HG02943 (cell line): ENCODE measurements around the gene FBN2.
"Not testable (repeated sequence)": the region's sequence is repeated elsewhere in the genome, so short reads cannot be mapped to it uniquely, and the experiment has no call there.

Experiments used
- ATAC-seq: cut with Tn5 transposase; IDR thresholded peaks from one replicate; pipeline ENCODE4 v1.9.1; 2021; ENCODE audit warnings: mild to moderate bottlenecking, low read depth, moderate library complexity; ENCODE audit not compliant: unreplicated experiment

FBN2 gene

DNA sequence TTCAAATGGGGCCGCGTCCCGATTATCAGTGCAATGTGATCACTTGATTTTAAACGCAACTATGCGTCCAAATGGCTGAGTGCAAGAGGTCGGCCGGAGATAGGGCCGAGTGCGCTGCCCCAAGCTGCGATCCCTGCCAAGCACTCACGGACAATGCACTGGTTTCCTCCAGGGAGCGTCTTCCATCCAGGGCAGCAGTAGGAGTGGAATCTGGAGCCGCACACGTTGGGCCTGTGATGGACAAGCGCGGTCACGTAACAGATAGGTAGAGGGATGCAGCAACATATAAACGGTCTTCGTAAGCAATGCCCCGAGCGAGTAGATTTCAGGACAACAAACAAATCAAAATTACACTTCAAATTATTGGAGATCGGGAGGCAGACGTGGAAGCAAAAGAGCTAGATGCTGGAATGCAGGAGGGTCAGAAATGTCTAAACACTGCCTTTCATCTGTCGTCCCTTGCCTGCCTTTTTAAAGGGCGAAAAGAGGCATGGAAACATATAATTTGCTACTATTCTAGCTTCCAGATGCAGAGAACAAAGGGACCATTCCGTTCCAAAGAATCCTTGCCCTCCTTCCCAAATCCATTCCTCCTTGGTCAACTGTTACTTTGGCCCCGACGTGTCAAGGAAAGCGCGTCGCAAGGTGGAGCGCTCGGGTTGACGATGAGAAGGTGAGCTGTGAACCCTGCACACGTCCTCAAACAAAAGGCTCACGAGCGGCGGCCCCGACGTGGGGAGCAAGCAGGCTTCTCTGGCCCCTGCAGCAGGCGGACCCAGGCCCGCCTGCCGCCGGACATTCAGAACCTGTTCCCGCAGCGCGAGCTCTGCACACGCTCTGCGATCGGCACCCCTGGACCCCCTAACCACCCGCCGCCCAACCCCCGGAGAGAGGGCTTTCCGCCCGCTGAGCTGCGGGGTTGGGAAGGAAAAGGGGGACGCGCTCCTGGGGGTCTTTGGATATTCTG is 1.5 kb downstream of the FBN2 start:
- no peak for ATAC-seq

DNA sequence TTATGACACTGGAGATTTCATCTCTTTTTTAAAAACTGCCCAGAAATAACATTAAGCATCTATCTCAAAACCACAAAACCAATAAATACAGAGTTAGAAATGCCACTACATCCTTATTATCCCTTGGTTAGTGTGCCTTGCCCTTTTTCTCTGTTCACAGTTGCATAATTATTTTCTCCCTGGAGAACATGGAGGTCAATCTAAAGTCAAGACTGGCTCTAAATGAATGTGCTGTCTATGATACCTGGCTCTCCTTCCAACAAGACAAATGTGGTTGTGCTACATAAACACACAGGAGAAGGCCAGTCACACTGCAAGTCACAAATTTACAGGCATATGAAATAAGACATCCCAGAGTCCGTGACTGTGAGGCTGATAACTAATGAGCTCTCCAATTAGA is 2.8 kb downstream of the FBN2 start:
- no peak for ATAC-seq

DNA sequence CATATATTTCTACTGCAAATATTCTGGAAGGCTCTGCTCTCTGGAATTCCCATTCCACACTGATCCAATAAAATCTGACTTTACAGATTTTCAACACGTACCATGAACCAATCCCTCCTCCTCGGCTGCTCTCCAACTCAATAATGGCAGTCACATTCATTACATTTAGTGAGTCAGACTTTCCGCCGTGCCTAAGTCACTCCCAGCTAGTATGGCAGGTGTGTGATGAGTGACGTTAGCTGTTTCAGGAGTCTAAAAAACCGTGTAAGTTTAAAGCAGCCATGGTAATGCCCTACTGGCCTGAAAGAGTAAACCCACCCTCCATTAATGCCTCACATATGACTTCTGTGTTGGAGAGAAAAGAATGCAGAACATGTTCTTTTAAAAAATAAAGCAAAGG is 3.3 kb downstream of the FBN2 start:
- ATAC-seq: no peak

DNA sequence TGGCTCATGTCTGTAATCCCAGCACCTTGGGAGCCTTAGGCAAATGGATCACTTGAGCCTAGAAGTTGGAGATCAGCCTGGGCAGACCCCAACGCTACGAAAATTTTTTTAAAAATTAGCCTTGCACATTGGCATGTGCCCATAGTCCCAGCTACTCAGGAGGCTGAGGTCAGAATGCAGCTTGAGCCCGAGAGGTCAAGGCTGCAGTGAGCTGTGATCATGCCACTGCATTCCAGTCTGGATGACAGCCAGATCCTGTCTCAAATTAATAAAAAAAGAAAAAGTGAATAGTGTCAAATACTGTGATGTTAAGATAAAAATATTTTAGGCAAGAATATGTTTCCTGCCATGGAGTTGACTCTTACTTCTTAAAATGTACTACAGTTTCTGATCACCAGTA is 5.3 kb downstream of the FBN2 start:
- no peak for ATAC-seq

DNA sequence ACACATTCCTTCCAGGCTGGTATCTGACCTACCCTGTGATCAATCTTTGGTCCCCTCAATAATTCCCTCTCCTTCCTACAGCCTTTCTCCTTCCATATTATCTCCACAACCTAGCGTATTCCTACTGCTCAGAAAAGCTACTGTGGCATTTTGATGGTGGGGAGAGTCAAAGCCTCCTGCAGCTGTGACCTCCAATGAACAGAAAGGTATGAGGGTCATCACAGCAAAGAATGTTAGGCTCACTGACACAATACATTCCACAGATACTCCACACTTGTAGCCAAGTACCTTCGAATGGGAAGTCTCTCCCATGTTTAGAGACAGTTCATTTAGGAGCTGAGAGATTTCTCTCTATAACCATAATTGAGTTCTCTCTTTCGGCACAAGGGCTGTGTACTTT is 5.9 kb downstream of the FBN2 start:
- ATAC-seq: no peak

DNA sequence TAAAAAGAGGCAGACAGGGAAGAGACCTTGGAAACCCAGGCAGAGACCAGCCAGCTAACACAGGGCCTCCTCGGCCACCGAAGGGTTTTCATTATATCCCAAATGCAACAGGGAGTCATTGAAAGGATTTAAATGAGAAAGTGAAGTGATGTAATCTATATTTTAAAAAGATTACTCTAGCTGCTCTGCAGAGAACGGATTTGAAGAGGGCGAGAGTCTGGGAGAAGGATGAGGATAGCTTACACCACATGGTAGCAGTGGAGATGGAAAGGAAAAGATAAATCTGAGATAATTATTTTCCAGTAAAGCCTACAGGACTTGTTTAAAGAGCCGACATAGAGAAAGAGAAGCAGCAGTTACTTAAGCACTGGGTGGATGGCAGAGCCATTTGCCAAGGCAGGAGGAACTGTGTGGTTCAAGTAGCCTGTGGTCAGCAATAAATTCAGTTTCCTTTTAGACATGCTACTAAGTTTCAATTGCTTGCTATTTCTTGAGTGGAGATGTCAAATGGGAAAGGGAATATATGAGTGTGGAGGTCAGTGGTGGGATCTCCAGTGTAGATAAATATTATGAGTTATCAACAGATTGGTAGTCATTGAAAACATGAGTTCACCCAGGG is 9.3 kb downstream of the FBN2 start:
- ATAC-seq: no peak

DNA sequence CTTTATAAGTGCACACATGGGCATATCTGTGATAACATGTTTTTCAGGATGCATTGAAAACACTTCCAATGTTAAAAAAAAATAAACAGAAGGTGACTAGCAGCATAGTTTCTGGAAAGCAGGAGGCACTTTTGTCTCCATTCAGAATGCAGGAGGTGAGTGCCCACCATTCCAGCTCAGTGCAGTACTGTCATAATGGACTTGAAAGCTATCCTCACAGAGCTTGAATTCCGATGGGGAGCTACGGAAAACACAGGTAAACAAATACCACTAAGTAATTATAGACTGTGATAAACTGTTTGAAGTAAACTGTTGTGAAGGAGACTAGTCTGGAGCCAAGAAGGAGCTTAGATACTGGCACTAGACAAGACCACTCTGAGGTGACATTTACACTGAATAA is 9.9 kb downstream of the FBN2 start:
- ATAC-seq: no peak

DNA sequence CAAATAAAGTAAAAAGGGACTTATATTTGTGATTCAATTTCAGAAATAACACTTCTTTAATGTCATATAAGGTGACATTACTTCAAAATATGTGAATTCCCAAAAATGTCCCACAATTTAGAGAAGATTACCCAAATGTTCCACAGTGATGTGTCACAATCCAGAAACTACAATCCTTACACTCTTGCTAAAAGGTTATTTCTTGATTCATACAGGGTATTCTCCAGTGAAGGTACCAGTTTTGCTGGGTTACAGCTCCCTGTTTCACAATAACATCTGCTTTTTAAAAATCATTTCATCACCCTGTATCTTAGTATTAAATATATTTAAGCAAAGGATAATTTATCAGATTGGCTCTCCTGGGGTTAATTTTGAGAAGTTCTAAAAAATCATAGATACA is 11.0 kb downstream of the FBN2 start:
- ATAC-seq: no peak

DNA sequence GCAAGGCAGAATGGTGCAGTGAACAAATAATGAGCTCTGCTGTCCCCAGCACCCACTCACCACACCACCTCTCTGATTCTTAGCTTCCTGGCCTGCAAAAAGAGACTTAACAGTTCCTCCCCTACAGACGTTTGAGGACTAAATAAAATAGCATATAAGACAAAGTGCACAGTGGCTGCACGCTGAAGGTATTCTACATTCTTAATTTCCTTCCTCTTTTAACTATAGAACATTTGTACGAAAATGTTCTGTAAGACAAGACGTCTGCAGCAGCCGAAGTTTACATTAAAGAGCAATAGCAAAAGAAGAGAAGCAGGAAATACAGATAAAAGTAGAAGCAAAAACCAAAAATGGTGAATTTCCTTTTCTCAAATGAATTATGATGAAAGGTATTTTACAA is 15.7 kb downstream of the FBN2 start:
- no peak for ATAC-seq

DNA sequence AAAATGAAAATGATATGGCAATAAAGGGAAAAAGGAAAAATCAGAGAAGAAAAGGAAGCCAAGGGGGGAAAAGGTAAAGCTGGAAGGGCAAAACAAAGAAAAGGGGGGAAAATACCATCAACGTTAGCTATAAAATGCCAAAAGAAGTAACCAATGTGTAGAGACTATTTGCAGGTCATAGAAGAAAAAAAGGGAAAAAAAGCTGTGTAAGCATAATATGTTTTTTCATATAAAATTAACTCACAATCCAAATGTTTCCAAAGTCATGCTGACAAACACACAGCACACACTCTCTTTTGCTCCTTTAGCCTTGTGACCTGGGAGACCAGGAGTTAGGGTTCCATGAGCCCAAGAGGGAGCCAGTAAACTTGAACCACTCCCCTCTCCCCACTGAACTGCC is 18.2 kb downstream of the FBN2 start:
- no peak for ATAC-seq

DNA sequence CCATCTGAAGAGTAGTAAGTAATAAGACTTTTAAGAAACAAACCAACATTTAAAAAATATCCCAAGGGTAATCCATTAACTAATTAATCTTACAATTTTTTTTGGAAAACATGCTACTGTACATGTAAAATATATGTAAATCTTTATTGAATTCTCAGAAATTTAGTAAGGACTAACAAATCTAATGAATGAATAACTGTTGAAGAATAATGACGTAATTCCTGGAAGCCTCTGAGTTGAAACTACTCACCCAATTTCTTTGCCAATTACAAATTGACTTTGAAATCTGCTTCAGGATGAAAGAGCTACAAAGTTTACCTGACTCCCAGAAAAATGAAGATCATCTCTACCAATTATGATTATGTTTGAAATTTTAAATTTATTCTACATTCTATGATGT is 21.1 kb downstream of the FBN2 start:
- no peak for ATAC-seq

DNA sequence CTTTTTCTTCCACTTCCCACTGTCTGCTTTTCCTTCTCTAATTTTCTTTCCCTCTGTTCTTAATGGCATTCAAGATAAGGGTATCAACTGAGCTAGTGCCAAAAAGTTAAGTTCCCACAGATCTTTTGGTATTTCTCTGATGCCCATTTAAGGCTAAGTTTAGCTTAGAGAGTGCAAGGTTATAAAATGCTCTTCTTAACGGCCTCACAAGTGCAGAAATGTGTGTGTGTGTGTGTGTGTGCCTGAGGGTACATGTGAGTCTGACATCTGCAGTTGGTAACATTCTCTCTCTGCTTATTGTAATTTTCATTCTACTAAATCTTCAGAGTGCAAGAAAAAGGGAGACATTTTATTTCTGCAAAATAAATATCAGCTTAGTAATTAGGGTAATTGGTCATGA is 24.2 kb downstream of the FBN2 start:
- no peak for ATAC-seq

DNA sequence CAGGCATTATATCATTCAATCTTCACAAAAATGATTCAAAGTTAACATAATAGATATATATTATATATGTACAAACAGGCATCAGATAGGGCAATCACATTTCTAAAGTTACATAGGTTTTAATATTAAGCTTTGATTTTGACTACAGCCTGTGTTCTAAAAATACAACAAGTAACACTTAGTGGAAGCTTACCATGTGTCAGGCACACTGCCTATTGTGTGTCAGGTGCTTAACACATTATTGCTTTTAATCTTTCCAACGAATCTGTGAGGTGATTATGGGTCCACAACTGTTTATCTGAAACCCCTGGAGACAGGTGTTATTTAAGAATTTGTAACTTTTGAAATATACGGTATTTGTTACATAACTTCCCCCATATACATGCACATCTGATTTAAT is 25.2 kb downstream of the FBN2 start:
- no peak for ATAC-seq

DNA sequence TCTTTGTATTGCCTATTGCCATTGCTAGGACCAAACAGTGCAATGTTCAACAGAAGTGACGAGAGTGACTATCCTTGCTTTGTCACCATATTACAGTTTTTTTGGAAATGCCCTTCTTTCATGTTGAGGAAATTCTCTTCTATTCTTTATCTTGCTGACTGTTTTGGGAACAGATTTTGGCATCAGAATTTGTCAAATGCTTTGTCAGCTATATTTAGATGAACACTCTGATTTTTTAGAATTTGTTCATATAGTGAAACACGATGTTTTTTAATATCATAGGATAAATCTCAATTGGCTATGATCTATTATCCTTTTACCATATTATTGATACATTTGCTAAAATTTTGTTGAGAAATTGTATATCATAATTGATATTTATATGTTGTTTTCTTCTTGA is 31.4 kb downstream of the FBN2 start:
- ATAC-seq: no peak

DNA sequence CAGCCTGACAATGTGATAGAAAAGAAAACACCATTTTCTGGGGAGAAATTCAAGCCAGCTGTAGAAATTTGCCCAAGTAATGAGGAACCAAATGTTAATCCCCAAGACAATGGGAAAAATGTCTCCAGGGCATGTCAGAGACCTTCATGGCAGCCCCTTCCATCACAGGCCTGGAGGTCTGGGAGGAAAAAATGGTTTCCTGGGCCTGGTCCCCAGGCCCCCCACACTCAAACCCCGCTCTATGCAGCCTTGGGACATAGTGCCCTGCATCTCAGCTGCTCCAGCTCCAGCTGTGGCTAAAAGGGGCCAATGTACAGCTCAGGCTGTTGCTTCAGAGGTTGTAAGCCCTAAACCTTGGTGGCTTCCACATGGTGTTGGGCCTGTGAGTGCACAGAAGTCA is 34.3 kb downstream of the FBN2 start:
- not testable (repeated sequence) for ATAC-seq

DNA sequence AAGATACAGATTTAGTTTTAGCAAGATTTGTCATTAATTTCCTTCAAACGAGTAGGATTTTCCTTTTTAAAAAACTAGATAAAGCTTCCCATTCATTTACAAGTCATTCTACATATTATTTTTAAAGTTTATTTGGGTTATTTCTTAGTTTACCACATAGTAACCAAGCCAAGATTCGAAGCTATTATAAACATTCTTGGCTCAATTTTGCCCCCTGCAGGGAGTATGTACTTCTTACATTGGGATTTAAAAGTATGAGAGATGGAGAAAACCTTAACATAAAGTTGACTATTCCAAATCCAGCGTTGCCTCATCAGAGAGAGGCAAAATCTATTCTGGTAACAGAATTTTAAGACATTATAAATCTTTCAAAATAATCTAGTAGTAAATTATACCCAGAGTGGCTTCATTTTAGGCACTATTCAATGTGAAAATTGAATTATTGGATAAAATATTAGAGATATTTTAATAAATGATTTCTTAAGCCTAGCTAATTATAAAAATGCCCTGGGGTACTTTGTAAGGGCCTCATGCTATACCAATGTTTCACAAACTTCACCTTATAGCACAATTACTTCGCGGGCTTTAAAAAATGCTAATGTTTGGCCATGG is 39.1 kb downstream of the FBN2 start:
- no peak for ATAC-seq

DNA sequence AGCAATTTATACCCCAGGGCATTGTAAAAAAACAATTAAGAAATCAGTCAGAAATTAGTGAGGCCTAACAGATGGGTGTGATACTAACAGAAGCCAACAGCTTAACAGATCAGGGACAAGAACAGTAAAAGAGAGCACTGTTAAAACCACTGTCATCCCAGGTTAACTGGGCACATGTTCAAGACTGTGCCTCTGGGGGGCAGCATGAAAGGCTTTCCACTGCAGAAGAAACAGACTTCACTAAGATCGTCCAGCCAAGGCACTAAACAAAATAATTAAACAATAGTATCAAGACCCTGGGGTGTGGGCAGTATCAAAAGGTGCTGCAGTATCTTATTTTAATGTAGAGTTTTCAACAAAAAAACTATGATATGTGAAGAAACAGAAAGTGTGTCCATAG is 43.5 kb downstream of the FBN2 start:
- no peak for ATAC-seq

DNA sequence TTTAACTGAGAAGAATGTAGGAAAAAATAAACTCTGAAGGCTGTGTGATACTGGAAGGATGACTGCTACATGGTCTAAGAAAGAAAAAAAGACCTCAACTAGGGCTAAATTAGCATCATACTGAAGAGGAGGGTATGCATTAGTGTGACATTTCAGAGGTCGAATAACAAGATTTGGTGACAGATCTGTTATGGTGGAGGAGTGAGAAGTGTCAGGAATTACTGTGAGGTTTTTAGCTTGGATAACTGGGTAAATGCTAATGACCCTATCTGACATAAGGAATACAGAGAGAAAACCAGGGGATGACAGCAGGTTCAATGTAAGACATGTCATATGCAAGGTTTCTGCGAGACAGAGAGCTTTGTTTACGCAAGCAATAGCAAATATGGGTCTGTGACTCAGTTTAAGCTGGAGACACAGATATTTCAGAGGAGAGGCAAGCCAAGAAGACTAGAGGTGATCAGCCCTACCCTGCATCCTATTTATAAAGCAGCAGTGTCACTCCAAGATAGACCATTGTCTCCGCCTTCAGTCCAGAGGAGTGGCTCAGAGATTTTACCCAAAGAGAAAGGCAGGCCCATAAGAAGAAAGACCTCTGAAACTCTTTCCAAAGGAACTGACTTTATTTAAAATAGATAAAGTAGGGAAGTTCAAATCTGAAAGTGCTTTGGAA is 44.3 kb downstream of the FBN2 start:
- ATAC-seq: no peak

DNA sequence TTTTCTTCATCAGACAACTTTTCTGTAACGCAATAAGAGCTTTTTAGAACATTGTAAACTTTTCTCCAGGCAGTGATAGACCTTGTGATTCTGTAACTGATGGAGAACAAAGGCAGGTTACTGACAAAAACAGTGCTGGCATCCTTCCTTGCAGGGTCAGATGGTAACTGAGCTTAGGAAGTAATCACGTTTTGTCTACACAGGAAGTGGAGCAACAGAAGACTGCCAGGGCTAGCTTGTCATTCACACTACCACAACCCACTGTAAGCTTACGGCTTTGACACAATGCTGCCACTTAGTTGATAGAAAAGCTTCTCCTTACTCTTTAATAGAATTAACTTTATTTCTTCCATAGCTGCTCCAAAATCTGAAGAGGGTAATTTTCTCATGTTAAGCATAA is 46.8 kb downstream of the FBN2 start:
- no peak for ATAC-seq

DNA sequence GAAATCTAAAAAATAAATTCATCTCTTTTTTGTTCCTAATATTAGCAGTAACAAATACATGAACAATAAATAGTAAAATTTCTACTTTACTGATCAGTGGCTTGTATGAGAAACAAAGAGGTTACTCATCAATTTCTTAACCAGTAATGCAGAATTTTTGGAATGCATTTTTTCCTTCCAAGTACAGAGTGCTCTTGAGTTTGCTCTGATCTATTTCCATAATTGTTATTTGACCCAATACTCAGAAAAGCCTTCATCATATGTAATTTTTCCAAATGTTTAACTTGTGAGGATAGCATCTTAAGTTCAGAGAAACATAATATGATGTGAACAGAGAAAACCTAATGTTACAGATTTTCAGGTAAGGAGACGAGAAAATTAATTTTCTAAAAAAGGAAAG is 47.3 kb downstream of the FBN2 start:
- no peak for ATAC-seq

DNA sequence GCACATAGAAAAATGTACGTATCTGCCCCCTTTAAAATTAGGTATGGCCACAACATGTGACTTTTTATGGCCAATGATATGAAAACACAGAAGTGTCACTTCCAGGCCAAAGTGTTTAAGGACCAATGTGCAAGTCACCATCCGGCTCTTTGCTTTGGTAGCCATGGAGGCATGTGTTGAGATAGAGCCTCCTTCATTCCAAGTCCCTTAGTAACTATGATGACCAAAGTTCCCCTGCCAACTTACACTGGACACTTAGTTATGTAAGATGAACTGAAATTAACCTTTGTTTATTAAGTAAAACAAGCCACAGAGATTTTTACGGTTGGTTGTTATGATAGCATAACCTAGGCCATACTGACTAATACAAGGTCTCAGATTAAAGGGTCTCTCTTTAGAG is 51.0 kb downstream of the FBN2 start:
- ATAC-seq: no peak
